ENCODE data around the gene UMODL1. TPM values are rescaled to one million over a fixed set of nuclear protein-coding genes. Genes with fewer than 3 reads are reported as not detected.

Gene UMODL1
- total RNA-seq, 1 experiment from 2014 or later: not detected

GRCh38 chr21:42109873-42110525 lies 38.9 kb downstream of the UMODL1 start:
- H2BK20ac ChIP-seq (ENCODE audit: low read depth, low read length, poor library complexity, severe bottlenecking): no peak overlapping the region
- H3K18ac ChIP-seq (ENCODE audit: insufficient read length, low read depth, low read length): no peak overlapping the region
- H3K4me3 Mint-ChIP-seq: no peak overlapping the region
- no peaks in the 10 kb centered on the region for H3K79me1 ChIP-seq (ENCODE audit: insufficient read depth, low read depth, low read length, poor library complexity, severe bottlenecking)
- no peak overlapping the region for H3K4me2 ChIP-seq (ENCODE audit: insufficient read depth, insufficient read length, low read length)
- H3K23ac ChIP-seq (ENCODE audit: insufficient read length, low read depth, low read length): no peak overlapping the region
- H3K27ac Mint-ChIP-seq: no peak overlapping the region; a peak in 1 of 7 replicates
- no peak overlapping the region for H2BK5ac ChIP-seq (ENCODE audit: insufficient read length, low read length)
- no peaks in the 10 kb centered on the region for H3K79me2 ChIP-seq (ENCODE audit: insufficient read depth, low read length)
- H4K91ac ChIP-seq (ENCODE audit: insufficient read length, low read depth, low read length): no peak overlapping the region
- no peak overlapping the region for H2BK12ac ChIP-seq (ENCODE audit: insufficient read length, low read depth, low read length)
- peaks cover 5% of the 10 kb centered on the region; the same call in 1 of the 2 replicates for H3K27me3 Mint-ChIP-seq (ENCODE audit: low read depth)
- H3K4me1 Mint-ChIP-seq: peaks cover 0 to 3% of the 10 kb centered on the region in 2 experiments; a peak in 1 of 4 replicates
- H2BK120ac ChIP-seq (ENCODE audit: low read depth, low read length, poor library complexity, severe bottlenecking): no peak overlapping the region
- H3K9me3 Mint-ChIP-seq: no peaks in the 10 kb centered on the region; a peak in 1 of 5 replicates
- H3K56ac ChIP-seq (ENCODE audit: insufficient read length, low read depth, low read length): no peak overlapping the region
- H4K8ac ChIP-seq (replicated peaks; ENCODE audit: insufficient read length, low read depth, low read length): no peak overlapping the region
- no peaks in the 10 kb centered on the region for H3K23me2 ChIP-seq (ENCODE audit: insufficient read length, low read depth, low read length, poor library complexity, severe bottlenecking)
- no peak overlapping the region for H2AK5ac ChIP-seq (ENCODE audit: insufficient read length, low read length)
- no peaks in the 10 kb centered on the region; the same call in 1 of the 2 replicates for H3K4me1 ChIP-seq (ENCODE audit: insufficient read depth, low read length)
- H3K27me3 ChIP-seq (ENCODE audit: insufficient read depth, low read length): no peaks in the 10 kb centered on the region
- H3K9me3 ChIP-seq (ENCODE audit: control insufficient read depth, low read depth, low read length): no peaks in the 10 kb centered on the region
- no peak overlapping the region for H4K5ac ChIP-seq (ENCODE audit: insufficient read length, low read depth, low read length)
- H3K36me3 Mint-ChIP-seq (ENCODE audit: insufficient read depth in 1 of 3, low read depth in 3 of 3): no peaks in the 10 kb centered on the region; a peak in 1 of 7 replicates
- no peak for TF ChIP-seq CTCF (conservative IDR thresholded peaks at IDR 0.05)
- no peak overlapping the region for H3K4ac ChIP-seq (ENCODE audit: low read depth, low read length)
- no peaks in the 10 kb centered on the region for H4K20me1 ChIP-seq (ENCODE audit: control insufficient read depth, insufficient read depth, insufficient read length)
- WGBS (ENCODE audit: extremely low coverage, insufficient read length, low lambda C conversion rate): no CpG with 5 or more reads among the region's 17 CpGs
- no peak overlapping the region for H3K14ac ChIP-seq (ENCODE audit: insufficient read depth, low read length)
- DNase-seq: no peak
- H2AFZ ChIP-seq (ENCODE audit: low read length): no peak overlapping the region
- H3K27ac ChIP-seq (ENCODE audit: insufficient read length, low read depth, low read length): no peak overlapping the region
- H3T11ph ChIP-seq (ENCODE audit: low read length): no peak overlapping the region
- no peak overlapping the region for H2BK15ac ChIP-seq (ENCODE audit: low read depth, low read length)
- no peak overlapping the region for H3K9ac ChIP-seq (ENCODE audit: extremely low read depth, insufficient read length, low read length)
